Ishikawa (cell line): ENCODE measurements around the gene SETD9.

Experiments used
- CEBPB ChIP-seq: IDR thresholded peaks from 2 replicates; pipeline ENCODE4 v1.6.1; 2012
- CREB1 ChIP-seq: IDR thresholded peaks from 2 replicates; pipeline ENCODE4 v1.6.1; 2012; ENCODE audit warnings: low read depth
- EGR1 ChIP-seq: IDR thresholded peaks from 2 replicates; pipeline ENCODE4 v1.6.1; 2012
- EP300 ChIP-seq: IDR thresholded peaks from 2 replicates; pipeline ENCODE4 v1.6.1; 2012; ENCODE audit warnings: borderline replicate concordance
- FOXM1 ChIP-seq: IDR thresholded peaks from 2 replicates; pipeline ENCODE4 v1.6.1; 2012; ENCODE audit warnings: low read depth, borderline replicate concordance
- NFIC ChIP-seq: IDR thresholded peaks from 2 replicates; pipeline ENCODE4 v1.6.1; 2012
- RAD21 ChIP-seq: IDR thresholded peaks from 2 replicates; pipeline ENCODE4 v1.6.1; 2012; ENCODE audit warnings: low read depth
- REST ChIP-seq: IDR thresholded peaks from 2 replicates; pipeline ENCODE4 v1.6.1; 2012; ENCODE audit warnings: low read depth, mild to moderate bottlenecking
- TAF1 ChIP-seq: IDR thresholded peaks from 2 replicates; pipeline ENCODE4 v1.6.1; 2012; ENCODE audit warnings: low read depth, mild to moderate bottlenecking
- TCF12 ChIP-seq: IDR thresholded peaks from 2 replicates; pipeline ENCODE4 v1.6.1; 2012; ENCODE audit warnings: low read depth
- TEAD4 ChIP-seq: IDR thresholded peaks from 2 replicates; pipeline ENCODE4 v1.6.1; 2012
- USF1 ChIP-seq: IDR thresholded peaks from 2 replicates; pipeline ENCODE4 v1.6.1; 2012
- YY1 ChIP-seq: IDR thresholded peaks from 2 replicates; pipeline ENCODE4 v1.6.1; 2012; ENCODE audit warnings: low read depth
- ZBTB7A ChIP-seq: IDR thresholded peaks from 2 replicates; pipeline ENCODE4 v1.6.1; 2012; ENCODE audit warnings: low read depth
- TF ChIP-seq, protein P1 (sequence below): IDR thresholded peaks from 2 replicates; pipeline ENCODE4 v1.6.1; 2012

SETD9 gene

GRCh38 chr5:56914678-56915077 lies 5.3 kb downstream of the SETD9 start:
- TF ChIP-seq CREB1 (no peak), EGR1 (no peak), YY1 (no peak), FOXM1 (no peak), REST (no peak), TAF1 (no peak), NFIC (no peak), TEAD4 (no peak), EP300 (no peak), USF1 (no peak)
- TF ChIP-seq, protein P1, sequence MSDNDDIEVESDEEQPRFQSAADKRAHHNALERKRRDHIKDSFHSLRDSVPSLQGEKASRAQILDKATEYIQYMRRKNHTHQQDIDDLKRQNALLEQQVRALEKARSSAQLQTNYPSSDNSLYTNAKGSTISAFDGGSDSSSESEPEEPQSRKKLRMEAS = no peak

DNA sequence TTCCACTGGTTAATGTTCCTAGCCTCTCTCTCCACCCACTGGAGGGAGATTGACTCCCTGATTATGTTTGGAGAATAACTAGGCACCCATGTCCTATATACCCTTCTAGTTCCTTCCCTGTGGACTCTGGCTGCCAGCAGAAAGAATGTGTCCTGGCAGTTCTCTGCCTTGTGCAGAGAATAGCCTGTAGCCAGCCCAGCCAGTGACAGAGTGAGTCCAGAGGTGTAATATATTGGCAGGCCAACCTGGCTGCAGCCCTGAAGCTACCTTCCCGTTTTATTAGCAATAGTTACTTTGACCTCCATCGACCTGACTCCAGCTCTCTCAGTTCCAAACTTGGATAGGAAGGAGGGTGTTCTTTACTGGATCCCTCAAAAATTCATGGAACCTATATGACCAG lies 8.1 kb downstream of the SETD9 start:
- no peak for TF ChIP-seq YY1
- no peak for TF ChIP-seq TAF1
- TF ChIP-seq, protein P1 = no peak
- no peak for TF ChIP-seq CREB1
- no peak for TF ChIP-seq FOXM1
- TF ChIP-seq REST = no peak
- no peak for TF ChIP-seq TEAD4
- no peak for TF ChIP-seq EGR1
- no peak for TF ChIP-seq NFIC
- TF ChIP-seq EP300 = no peak

- TF ChIP-seq ZBTB7A (no peak), CEBPB (no peak), TAF1 (no peak), TCF12 (no peak), RAD21 (no peak), FOXM1 (no peak), YY1 (no peak), EGR1 (no peak), NFIC (no peak), USF1 (no peak), CREB1 (no peak), EP300 (no peak), TEAD4 (no peak), REST (no peak)
- TF ChIP-seq, protein P1 = no peak
Measured at GRCh38 chr5:56918054-56918453, 8.7 kb downstream of the SETD9 start.

DNA sequence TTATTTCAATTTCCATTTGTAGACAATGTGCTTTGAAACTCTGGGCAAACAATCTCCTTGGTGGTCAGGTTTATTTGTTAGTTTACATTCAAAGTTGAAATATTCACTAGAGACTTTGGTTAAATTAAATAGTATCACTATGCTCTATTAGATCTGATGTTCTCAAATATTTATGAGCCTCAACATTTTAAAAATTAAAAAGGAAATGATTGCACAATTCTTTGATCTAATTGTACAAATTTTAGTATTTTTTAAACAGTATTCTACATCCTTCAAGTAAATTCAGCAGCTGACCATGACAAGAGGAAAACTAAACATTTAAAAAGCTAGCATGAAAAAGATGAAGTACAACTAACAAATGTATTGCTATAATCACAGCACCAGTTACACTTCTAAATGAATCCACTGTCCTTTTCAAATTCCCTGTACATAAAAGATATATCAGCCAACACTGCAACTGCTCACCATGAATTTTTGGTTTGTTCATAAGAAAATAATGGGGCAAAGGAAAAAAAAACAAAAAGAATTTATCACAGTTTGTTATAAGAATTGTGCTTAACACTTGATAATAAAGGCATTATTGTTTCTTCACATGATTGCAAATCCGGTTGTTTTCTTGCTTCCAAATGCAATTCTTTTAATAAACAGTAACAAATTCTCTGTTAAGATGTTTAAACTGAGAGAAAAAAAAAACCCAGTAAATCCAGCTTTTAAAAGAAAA lies 10.7 kb downstream of the SETD9 start:
- TF ChIP-seq CEBPB (no peak), EGR1 (no peak), REST (no peak), NFIC (no peak), TCF12 (no peak), EP300 (no peak)
